Measurements from ENCODE around the gene SLC35G2.

- TF ChIP-seq CTCF (IDR thresholded peaks at IDR 0.05; ENCODE audit: borderline replicate concordance, extremely low read depth, low read length, poor library complexity, severe bottlenecking) (no peak), EZH2 (IDR thresholded peaks at IDR 0.05; ENCODE audit: borderline replicate concordance, low read depth, low read length, severe bottlenecking) (no peak)
These were observed 85.8 kb downstream of the SLC35G2 start for GRCh38 chr3:136904746-136905145.

Measured in DND-41 (cell line).